GM21390 (cell line): Measurements from ENCODE around the gene PDE4B.

Experiments used
- ATAC-seq: cut with Tn5 transposase; IDR thresholded peaks from one replicate; pipeline ENCODE4 v1.9.1; 2021; ENCODE audit not compliant: unreplicated experiment

The PDE4B gene

GRCh38 chr1:66275601-66276023 is 482.9 kb downstream of the PDE4B start:
- ATAC-seq = no peak

DNA sequence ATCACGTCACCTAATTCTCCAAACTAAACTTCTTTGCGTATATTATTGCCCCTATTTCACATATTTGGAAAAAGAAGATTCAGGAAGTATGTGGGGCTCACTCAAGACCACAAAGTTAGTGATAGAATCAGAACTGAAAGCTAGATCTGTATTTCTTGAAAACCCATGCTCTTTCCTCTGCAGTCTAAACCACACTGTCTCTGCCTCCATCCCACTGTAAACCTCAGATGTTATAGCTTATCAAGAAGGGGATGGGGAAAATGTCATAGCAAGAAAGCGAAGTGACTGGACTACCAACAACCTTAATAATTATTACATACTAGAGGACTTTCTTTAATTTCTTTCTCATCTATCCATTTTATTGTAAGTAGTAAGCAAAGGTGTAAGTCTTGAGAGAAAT is 483.5 kb downstream of the PDE4B start:
- ATAC-seq = peak; percentile 75

DNA sequence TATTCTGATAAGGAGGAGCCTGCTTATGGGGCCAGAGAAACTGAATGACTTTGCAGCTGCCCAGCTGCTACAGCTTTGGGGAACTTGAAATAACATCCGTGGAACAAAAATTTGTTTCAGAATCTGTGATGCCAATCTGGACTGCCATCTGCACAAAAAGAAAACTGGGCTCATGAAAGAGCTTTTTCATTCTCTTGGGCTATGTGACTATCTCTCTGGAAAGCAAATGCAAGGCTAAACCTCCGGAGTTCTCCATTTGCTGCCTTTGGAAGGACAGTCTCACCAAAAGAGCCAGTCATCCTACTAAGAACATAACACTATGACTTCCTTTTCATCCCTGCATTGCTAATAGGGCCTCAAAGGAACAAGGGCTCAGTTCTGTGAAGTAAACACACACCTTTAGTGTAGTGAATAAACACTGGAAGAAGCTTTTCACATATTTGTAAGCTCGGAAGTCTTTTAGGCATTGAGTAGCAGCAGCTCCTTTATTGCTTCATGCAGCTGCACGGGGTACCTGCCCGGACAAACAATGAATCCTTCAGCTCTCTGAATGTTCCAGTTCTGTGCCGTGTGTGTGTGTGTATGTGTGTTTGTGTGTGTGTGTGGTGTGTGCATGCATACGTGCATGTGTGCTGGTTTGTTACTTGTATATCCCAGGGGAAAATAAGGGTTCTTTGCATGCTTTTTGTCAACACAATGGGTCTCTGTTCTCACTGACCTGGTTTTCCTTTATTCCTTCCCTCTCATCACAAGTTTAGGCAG is 485.7 kb downstream of the PDE4B start:
- peak; percentile 13 for ATAC-seq

DNA sequence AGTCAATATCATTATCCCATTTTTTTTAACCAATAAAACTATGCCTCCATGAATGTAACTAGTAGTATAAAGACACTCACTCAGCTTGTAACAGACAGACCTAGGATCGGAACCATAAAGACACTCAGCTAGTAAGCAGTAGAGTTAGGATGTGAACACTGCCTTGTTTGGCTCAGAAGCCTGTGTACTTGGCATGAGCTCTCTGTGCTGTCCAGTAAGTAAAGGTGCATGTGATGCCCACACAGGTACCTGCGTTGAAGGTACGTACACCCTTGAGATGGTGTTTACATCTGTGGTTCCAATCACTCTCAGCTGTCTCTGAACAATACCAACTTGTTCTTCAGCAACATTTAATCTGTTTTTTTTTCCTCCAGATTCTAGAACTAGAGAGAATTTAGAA is 489.1 kb downstream of the PDE4B start:
- ATAC-seq = no peak

DNA sequence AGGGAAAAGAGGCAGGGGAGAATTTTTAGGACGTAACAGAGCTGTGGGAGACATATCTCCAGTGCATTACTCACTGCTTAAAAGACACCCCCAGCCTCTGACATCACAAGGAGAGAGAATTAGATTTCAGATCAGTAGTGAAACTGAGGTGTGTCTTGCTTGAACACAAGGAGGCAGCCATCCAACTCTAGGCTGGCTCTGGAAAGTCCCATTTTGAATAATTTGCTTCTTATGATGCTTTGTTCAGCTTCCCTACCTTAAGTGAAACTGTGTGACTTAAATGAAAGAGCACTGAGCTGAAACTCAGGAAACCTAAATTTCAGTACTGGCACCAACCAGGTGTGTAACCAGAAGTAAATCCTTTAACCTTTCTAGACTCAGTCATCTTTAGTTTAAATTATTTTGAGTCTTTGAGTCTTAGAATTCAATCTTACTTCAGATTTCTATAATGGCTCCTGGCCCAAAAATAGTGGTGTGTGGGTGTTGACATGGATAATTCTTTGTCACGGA is 489.7 kb downstream of the PDE4B start:
- ATAC-seq = peak; percentile 79

DNA sequence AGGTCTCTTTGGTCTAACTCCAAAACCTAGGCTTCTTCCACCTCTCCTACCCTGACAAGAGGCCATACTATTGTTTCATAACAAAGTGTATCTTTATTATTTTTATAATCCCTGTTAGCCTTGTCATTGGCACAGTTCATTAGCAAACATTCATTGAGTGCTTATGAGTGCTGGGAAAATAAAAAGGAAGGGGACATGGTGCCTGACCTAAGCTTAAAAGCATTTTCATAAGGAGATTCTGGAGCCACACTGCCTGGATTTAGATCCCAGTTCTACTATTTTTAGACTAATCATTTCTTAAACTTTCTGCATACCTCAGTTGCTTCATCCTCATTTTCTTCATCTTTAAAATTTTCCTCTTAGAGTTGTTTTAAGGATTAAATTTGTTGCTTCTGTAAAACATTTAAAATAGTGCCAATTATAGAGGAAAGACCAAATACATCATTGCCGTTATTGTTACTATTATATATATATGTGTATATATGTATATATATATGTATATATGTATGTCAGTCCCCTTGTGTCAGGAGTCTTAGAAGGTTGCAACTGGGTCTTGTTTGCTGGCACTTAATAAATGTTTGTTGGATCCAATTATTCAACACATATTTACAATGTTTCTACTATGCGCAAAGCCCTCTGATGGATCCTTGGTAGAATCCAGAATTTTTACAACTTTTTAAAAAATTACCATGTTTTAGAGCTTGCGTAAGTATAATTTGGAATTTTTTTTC is 490.4 kb downstream of the PDE4B start:
- ATAC-seq = no peak

DNA sequence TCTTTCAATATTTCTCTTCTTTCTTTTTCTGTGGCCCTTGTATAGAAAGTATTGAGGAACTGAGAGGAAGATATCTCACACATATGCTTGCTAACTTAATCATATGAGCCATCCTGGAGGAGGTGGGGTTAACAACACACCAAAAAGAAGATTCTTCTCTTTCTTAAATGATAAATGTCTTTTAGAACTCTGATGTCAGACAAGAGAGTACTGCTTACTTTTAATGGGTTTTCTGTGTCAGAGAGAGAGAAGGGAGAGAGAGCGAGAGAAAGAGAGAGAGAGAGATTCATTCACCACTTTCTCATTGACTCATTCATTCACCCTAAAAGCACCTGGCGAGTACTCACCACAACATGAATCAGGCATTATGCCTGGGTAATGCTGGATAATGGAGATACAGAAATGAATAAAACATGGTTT is 490.9 kb downstream of the PDE4B start:
- ATAC-seq = peak; percentile 58

- ATAC-seq = no peak
Measured at GRCh38 chr1:66284746-66285145, 492.1 kb downstream of the PDE4B start.

DNA sequence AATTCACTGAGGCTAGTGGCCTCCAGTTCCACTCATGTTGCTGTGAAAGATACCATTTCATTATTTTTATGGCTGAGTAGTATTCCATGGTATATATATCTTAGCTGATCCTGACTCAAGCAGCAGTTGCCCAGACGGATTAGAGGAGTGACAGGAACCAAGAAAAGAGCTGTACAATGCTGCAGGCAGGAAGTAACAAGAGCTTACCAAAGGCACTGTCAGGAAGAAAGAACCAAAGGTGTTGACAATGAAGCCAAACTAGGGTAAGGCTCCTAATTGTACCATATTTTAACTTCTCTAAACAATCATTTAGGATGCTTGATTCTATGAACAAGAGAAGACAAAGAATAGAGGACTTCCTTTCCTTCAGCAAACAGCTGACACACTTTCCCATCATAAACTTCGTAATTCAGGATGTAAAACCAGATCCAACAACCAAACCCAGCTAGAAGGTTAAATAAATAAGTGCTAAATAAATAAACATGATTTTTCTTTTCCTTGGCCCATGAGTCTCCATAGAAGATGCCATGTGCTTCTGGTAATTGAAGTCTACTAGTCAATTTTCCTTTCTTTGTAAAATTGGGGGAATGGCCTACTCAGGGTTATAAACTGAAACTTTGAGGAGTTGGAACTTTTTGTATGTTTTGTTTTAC is 493.0 kb downstream of the PDE4B start:
- ATAC-seq = no peak

GRCh38 chr1:66286307-66286706 is 493.6 kb downstream of the PDE4B start:
- ATAC-seq = no peak

DNA sequence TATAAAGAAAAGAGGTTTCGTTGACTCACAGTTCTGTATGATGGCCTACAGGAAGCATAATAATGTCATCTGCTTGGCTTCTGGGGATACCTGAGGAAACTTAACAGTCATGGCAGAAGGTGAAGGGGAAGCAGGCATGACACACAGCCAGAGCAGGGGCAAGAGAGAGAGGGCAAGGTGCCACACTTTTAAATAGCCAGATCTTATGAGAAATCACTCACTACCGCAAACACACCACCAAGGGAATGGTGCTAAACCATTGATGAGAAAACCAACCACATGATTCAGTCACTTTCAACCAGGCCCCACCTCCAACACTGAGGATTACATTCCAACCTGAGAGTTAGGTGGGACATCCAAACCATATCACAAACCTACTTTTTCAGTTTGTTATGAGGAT is 495.4 kb downstream of the PDE4B start:
- no peak for ATAC-seq

DNA sequence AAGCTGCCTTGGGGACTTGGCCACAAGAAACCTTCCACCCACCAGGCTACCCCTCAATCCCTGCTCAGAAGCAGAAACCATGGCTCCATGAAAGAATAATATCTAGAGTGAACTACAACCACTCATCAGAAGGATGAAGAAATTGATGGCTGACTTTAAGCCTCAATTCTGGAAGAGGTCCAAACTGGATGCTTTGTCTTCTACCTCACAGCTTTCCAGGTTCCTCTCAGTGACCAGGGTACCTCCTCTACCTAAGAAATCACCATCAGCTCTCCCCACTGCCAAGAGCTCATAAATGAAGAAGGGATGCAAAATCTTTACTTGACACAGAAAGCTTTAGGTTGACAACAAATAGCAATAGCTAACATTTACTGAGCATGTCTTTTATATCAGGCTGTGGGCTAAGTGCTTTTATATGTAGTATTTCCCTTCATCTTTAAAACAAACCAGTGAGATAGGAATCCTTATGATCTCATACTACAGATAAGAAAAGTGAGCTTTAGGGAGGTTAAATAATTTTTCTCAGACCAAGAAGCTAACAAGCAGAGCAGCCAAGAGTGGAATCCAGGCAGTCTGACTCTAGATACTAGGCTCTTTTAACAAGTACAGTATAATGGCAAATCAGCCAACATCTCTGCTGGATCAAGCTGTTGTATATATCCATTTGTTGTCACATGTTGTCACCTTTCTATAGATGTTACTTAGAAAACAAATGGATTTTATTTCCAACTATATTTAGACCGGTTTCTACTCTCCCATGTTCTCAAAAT is 498.3 kb downstream of the PDE4B start:
- no peak for ATAC-seq

DNA sequence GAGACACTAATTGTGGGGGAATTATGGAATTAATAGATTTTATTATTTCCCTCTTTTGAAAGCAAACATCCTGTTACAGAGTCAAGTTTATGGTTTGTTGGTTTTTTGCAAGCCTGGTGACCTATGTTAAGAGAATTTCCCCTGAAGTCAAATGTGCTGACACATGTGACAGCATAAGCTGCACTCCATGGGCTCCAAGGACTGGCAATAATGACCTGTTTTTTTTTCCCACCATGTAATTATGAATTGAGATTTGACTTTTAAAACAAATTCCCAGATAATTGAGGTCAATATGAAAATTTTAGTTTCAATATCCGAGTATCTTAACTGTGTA is 498.8 kb downstream of the PDE4B start:
- no peak for ATAC-seq

GRCh38 chr1:66292305-66292704 is 499.6 kb downstream of the PDE4B start:
- no peak for ATAC-seq

- ATAC-seq = no peak
Measured at GRCh38 chr1:66292944-66293343, 500.2 kb downstream of the PDE4B start.

- no peak for ATAC-seq
Measured at GRCh38 chr1:66294707-66295370, 502.1 kb downstream of the PDE4B start.

DNA sequence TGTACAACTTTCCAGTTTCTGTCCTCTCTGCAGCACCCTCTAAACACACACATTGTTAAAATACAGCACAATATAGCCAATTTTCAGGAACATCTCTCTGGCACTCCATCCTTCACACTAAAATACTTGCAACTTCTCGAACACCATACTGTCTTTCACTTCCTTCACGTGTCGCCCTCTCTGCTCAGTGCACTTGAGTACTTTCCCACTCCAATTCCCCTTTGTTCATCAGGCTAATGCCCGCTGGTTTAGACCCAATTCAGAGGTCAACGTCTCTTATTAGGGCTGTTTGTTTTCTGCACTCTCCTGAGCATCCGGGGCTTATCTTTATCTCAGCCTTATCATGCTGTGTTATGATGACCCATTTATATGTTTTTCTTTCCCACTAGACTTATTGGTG is 503.1 kb downstream of the PDE4B start:
- ATAC-seq = no peak

DNA sequence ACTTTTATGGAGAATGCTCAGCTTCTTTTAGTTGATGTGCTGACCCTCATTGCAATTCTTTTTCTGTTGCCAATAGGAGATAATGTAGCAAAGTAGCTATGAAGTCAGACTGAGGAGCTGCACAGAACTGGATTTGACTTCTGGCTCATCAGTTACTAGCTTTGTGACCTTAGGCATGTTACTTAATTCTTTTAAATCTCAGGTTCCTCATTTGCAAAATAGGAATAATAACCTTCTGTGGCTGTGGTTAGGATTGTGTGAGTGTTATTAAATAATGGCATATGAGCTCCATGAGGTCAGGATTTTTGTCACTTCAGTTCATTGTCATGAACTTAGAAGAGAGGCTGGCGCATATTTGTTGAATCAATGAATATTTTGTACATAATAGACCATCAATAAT is 503.7 kb downstream of the PDE4B start:
- ATAC-seq = no peak

GRCh38 chr1:66296951-66297350 is 504.3 kb downstream of the PDE4B start:
- no peak for ATAC-seq

DNA sequence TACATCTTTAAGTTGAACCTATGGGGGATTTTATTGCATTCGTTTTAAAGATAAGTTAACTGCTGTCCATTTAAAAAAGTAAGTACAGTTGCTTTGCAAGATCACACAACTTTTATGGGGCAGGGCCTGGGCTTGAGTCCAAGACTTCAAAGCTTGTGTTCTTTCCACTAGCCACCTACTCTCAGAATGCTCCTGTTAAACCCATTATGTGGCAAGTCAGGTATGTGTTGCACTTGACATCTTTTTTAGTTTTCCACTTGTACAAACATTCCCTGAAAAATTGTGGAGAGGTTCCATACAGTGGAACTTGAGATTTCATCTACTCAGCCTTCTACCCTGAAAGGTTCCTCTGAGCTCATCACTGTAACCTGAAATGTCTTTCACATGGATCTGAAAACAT is 505.8 kb downstream of the PDE4B start:
- no peak for ATAC-seq
